Kidney capillary endothelial cell (primary cell): Measurements from ENCODE around the gene PCP4.

ENCODE experiments used
- DNase-seq: peaks from one replicate; pipeline ENCODE4 v3.0.0-alpha.2; 2018; ENCODE audit warnings: low spot score

The PCP4 gene

DNA sequence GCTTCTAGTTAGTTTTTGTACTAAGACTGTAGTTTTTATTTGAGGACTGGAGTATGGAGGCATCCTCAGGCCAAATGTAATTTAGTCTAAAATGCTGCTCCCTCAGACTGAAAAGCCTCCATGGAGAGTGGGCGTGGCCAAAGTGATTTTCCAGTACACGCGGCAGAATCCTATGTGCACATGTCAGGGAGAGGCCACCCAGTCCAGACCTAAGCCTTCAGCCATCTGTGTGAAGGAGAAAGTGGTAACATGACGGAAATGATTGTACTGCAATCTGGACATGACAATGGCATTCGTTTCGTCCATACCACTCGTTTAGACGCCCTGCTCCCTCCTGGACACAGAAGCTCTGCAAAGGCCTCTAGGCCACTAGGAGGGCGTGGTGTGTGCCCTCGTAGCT lies 56.2 kb downstream of the PCP4 start:
- no peak for DNase-seq

DNA sequence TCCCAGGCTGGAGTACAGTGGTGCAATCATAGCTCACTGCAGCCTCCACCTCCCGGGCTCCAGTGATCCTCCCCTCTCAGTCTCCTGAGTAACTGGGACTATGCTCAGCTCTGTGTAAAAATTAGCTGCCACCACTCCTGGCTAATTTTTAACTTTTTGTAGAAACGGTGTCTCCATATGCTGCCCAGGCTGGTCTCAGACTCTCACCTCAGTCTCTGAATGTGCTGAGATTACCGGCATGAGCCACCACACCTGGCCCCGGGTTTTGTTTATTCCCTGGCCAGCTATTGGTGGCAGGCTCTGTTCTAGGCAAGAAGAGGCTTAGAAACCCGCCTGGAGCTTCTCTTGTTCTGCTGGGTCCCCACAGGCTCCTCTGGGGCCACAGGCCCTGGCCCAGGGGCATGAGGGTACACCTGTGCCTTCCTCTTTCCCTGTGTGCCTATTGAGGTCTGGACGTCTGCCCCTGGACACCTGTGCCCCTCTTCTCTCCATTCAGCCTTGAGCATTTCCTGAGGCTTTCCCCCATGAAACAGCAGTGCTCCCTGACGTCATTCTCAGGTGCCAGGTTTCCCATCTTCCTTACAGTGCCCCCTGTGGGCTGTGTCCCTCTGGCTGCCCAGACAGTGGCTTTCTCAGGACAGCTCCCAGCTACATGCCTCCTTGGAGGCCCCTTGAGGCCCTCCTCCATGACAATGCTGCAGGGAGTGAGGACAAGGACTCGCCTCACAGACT lies 57.5 kb downstream of the PCP4 start:
- DNase-seq: no peak

DNA sequence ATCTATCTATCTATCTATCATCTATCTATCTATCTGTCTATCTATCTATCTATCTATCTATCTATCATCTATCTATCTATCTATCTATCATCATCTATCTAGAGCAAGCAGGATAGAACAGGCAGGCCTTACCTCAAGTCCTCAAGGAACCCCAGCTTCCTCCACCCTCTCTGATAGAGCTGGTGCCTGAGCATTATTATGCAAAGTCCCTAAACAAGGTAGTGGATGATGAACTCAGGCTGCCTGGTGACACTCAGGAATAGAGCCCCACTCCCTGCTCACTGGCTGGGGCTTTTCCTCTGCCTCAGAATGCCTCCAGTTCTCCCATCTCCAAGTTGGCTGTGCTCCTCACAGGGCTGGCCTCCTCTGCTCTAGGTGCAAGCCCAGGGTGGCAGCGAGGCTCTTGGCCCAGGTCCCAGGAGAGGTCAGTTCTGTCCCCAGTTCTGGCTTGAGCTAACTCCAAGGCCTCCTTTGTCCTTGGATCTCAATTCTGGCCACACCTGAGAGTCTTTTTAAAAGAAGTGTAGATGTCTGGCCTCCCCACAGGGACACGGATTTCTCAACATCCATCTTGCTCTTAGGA lies 60.2 kb downstream of the PCP4 start:
- DNase-seq: no peak

DNA sequence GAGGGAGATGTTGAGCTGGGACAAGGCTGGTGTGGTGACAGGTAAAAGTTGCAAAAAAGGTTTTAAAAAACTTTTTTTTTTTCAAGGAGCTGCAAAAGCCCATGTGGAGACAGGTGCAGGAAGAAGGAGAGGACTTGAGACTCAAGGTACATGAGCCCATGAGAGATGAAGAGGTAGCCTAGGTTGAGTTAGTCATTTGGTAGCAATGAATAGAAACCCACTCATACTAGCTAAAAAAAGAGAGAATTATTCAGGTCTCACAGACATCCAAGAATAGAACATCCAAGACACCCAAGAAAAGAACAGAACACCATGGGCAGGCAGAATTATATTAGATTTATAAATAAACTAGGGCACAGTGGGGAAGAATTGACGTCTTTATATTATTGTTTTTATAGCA lies 65.1 kb downstream of the PCP4 start:
- DNase-seq: no peak

DNA sequence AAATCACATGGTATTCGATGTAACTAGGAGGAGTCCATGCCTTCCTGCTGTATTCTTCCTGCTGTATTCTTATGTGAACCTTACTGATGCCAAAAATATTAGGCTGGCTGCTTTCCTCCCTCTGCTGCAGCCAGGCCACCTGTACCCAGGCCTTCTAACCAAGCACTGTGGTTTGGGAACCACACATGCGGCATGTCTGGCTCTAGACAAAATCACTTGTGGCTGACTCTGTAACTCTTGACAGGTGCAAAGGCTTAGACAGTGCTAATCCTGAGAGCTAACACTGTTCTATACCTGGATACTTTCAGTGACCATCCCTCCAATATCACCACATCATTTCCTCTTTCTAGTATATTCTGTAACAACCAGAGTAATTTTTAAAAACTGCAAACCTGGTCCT lies 67.7 kb downstream of the PCP4 start:
- no peak for DNase-seq

DNA sequence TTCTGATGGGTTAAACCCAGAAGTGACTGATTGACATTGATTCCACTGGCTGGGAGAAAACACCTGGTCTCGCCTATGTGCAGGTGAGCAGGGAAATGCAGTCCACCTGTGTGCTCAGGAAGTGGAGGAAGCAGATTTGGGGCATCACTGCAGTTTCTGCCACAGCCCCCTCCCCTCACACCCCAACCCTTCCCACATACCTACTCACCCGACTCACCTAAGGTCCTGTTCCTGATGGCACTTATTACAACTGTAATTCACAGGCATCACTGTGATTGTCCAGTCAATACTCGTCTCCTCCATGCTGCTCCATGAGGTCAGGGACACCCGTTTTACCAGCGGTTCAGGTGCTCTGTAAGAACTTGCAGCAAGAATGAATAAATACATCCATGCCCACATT lies 68.5 kb downstream of the PCP4 start:
- no peak for DNase-seq

DNA sequence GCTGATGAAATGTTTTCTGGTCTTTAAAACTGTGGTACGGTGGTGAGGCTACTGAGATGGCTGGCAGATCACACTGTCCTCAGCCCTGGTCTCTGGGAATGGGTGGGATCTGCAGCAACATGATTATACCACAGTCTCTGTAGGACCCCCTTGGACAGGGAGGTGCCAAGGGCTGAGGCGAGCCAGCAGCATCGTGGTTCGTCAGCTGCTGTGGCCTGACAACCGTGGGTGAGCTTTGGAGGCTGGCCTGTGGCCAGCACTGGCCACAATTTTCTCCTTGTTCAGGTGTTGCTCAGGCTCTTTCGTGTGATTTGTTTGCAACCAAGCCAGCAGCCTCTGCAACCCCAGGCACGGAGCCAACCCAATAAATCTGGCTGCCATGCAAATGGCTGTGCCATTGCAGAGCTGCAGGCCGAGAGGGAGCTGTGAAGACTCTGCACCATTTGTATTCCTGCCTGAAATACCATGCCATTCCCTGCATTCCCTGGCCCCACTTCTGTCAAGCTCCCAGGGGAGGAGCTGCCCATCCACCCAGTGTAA lies 70.9 kb downstream of the PCP4 start:
- no peak for DNase-seq

DNA sequence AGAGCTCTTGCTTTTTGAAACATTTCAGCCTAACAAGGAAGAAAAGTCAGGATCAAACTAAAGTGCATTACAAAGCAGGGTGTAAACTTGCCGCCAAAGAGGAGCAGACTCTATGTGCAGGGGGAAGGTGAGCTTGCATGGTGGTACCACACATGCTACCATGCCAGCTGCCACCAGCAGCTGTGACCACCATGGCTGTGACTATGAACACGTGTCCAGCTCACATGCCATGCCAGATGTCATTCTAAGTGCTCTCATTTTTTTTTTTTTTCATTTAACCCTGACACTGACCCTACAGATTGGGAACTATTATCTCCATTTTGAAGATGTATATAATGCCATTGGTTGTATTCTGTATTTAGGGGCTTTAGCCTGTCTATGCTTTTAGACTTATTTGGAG lies 79.0 kb downstream of the PCP4 start:
- DNase-seq: no peak

DNA sequence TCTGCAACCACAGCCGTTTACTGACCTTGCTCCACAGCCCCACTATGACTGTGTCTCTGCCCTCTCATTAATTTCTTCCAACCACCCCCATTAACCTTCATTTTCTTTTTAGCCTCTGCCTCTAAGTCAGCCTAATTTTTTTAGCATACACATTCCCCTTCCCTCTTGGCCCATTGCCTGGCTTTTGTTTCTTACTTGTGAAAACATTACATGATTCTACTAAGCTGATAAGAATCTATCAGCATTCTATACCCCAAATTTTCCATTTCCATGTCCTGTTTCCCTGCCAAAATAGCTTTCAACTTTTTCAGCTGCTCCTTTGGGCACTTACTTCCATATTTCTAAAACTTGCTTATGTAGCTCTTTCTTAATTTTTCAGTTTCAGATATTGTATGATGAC lies 79.8 kb downstream of the PCP4 start:
- DNase-seq: no peak

DNA sequence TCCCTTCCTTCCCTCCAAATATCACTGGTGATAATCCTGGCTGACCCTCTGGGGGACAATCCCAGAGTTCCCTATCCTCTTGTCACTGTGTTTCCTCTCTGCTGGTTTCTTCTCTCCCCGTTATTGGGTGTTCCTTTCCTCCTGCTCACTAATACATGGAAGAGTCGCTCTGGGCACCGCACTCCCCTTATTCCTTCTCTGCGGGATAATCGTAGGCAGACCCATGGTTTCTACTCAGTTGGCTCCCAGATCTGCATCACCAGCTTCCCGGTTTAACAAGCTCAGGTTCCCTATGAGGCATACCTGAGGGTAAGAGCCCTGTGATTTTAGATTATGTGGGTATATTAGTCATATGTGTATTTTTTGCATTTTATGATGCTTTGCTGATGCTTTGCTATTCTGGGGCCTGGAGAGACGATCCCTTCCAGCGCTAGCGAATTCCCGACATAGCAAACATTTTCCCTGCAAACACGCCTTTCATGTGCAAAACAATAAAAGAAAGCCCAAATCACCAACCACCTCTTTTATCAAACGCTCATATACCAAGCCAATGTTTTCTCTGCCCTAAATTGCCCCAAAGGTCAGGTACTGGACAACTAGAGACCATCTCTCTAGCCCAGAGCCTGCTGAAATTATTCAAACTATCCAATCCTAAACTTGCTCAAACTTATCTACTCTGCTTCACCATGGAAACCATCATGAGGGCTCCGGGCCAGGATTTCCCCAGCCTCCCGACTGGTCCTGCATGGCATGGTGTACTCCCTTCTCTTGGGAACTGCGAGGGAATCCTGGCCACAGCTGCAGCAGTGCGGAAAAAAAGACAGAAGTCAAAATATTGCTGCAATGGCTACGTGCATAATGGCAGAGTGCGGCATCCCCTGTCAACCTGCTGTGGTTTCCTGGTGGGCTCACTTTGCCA lies 84.2 kb downstream of the PCP4 start:
- DNase-seq: no peak

DNA sequence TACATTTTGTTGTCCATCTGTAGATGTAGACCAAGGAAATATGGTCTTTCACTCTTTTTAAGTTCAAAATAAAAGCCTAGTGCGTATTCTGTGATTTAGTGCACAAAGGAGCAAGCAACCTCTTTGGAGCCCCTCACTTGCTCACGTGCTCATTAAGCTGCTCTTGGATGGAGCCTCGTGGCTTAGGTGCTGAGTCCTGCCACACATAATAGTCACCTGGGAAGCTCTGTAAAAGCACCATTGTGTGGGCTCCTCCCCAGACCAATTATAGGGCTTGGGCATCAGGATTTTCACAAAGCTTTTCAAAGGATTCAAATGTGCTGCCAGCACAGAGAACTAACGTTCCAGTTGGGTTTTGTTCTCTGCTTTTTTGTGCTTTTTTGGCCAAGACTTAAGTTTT lies 85.0 kb downstream of the PCP4 start:
- DNase-seq: no peak

DNA sequence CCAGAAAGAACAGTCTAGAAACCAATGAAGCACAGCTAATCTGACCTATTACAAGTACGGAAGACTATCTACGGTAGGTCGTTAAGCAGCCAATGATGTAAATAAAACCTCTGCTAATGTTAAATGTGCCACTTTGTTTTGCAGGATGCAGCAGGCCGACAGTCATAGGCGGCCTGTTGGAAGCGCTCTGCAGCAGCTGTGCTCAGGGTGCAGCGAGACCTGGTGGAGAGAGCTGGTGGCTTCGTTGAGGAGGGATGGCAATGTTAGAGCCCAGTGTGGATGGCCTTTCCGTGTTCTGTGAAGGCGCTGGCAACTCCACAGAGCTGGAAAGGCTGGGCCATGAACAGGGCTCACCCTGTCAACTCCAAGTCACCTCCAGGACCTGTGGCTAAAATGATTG lies 87.3 kb downstream of the PCP4 start:
- DNase-seq: no peak

DNA sequence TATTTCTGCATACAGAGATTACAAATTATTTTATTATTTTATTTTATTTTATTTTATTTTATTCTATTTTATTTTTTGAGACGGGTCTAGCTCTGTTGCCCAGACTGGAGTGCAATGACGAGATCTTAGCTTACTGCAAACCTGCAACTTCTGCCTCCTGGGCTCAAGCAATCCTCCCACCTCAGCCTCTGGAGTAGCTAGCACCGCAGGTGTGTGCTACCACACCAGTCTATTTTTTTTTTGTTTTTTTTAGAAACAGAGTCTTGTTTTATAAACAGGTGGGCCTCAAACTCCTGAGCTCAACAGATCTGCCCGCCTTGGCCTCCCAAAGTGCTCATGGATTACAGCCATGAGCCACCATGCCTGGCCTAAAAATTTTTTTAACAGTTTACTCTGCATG lies 88.1 kb downstream of the PCP4 start:
- no peak for DNase-seq

DNA sequence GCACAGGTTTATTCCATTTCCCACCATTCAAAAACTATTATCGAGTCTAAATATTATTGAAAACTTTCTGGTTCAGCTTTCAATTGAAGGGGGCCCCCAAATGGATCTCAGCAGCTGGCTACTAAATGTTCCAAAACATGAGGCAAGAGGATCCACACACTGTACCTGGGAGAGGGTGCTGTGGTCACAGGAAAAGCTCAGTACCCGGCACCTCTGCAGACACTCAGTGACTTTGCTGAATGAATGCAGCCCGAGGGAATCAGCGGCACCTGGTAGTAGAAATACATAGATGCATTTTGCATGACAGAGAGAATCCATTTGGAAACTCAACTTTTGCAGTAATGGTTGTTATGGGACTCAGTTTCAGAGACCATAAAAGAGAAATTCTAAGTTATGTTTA lies 89.3 kb downstream of the PCP4 start:
- no peak for DNase-seq

DNA sequence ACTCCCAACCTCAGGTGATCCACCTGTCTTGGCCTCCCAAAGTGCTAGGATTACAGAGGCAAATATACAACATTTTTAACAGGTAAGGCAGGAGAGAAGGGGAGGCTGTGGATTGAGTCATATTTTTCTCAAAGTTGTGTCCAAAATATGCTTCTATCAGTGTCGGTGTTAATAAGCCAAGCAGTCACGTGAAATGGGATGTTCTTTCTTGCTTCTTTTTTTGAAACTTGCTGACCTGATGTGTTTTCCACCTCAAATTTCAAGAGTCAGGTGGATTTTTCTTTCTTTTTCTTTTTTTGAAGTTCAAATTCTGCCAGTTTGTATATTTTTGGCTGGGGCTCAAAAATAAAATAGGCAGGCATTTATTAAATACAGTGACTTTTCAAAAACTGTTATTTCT lies 91.5 kb downstream of the PCP4 start:
- DNase-seq: no peak

DNA sequence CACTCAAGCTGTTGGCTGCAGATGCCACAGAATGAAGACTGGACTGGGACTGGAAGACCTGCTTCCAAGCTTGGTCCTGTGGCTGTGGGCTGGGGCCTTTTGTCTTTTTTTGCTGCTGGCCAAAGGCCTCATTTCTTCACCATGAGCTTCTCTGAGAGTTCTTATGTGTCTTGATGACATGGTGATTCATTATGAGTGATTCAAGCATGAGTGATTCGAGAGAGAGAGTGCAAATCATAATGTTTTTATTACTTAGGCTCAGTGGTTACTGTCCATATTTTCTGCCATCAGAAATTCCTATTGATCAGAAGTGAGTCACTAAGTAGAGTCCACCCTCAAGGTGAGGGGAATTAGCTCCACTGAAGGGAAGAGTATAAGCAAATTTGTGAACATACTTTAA lies 94.0 kb downstream of the PCP4 start:
- no peak for DNase-seq

DNA sequence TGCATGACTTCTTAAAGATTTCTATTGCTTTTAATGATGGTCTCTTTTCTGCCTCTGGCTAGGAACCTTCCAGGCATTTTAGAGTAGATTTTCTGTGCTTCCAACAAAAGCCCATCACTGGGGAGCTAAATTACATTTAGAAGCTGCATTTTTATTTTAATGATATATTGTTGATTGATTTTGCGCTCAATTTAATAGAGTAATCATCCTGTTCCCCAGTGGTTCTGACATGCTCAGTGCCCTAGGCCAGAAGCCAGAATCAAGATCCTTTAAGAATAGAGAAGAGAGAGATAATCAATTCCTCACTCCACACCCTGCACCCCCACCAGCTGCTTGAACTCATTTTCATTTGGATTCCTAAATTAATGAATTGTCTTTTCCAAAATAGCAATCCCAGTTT lies 97.8 kb downstream of the PCP4 start:
- no peak for DNase-seq

DNA sequence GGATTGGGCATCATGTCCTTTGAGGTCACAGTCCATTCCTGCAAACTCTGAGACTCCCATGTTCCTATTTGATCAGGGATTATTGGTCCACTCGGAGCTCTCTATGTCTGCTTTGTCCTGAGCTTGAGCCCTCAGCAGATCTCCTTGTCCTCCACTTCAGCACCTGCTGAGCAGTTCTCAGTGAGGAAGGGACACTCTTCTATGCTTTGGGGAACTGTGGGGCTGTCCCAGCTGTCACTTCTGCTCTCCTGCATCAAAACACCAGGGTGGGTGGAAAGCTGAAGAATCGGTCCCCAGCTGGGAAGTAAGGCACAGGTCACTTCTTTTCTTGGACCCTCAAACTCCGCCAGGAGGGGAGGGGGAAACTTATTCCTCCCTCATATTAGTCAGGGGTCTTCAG lies 99.5 kb downstream of the PCP4 start:
- DNase-seq: no peak

DNA sequence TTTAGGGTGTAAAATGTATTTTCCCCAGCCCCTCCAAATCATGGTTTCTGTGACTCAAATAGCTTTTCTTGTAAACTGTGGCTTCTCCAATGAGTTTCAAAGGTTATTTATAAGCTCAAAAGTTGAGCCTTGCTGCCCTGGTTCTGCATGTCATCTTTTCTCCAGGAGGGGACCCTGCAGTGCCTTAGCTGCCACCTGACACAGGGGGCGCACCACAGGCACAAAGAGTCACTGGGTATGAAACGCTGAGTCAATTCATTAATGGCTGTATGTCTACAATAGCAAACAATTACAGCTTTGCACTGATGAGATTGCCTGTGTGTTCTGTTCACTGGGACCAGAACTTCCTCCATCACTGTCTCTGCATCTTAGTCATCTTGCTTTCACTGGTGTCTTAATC lies 100.8 kb downstream of the PCP4 start:
- DNase-seq: no peak

DNA sequence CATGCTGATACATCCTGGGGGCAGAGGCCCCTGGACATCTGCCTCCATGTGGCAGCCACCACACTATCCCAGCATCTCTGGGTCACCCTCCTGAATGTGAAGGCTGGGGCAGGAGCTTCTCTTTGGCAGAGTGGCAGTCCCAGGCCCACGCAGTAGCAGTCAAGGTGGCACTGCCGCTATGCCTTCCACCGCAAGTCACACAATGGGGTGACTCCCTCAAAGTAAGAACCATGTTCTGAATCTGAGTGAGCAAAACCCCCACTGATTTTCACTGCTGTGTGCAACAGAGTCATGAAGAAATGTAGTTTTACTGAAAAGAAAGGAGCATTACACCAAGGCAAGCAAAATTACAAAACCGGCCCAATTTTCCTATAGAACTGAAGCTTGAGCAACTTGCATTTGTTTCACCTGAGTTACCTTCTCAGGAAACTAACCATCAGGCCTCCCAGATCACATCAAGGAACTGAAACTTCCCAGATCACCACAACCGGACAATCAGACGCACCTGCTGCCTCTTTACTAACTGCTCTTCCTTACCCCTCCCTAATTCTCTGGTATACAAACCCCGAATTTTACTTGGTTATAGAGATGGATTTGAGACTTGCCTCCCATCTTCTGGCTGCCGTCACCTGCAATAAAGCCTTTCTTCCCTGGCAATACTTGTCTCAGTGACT lies 102.6 kb downstream of the PCP4 start:
- DNase-seq: no peak

DNA sequence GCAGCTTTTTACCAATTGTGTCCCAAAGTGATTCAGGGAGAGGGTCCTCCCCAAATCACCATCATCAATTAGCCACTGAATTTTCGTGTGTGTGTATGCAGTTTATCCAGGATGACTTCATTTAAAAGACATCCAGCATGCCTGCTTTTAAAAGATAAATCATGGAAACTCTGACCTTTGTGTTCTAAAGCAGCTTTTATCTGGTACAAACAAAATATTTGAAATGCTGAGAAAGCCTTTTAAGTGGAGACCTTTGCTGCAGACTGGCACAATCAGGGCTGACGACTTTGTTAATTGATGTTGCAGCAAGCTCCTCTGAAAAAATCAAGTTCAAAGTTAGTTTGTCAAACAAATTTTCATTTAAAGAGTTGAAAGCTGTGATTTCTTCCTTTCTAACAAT lies 104.7 kb downstream of the PCP4 start:
- no peak for DNase-seq

DNA sequence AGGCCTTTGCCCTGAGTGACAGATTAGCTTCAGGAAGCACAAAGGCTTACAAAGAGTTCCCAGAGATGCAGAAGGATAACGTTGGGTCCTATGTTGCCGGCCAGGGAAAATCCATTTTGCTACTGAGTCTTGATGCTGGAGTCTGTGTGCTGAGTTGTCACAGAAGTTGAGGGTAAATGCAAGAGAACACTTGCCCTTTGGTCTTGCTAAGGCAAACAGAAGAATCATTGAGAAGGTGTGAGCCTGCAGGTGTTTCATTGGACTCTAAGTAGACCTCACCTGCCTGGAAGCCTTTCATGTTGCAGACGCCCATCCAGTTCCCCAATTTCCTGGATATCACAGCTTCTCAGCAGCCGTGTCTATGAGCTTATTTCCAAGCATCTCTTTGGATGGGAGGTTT lies 105.2 kb downstream of the PCP4 start:
- no peak for DNase-seq
